ENCODE measurements around the gene SMARCC1.

The SMARCC1 gene

GRCh38 chr3:47705391-47705790 lies 76.3 kb downstream of the SMARCC1 start:
- no peak for DNase-seq

GRCh38 chr3:47704237-47704612 lies 77.5 kb downstream of the SMARCC1 start:
- DNase-seq = no peak

- DNase-seq = no peak
Observed at GRCh38 chr3:47701388-47701787, 80.3 kb downstream of the SMARCC1 start.

- no peak for DNase-seq
Observed at GRCh38 chr3:47692158-47692557, 89.5 kb downstream of the SMARCC1 start.

GRCh38 chr3:47688488-47688887 lies 93.2 kb downstream of the SMARCC1 start:
- DNase-seq = no peak

- no peak for DNase-seq
Observed at GRCh38 chr3:47685037-47685436, 96.7 kb downstream of the SMARCC1 start.

- peak in 1 of 58 donors; percentile 10 for DNase-seq
Observed at GRCh38 chr3:47681016-47681415, 100.7 kb downstream of the SMARCC1 start.

- peak in 1 of 58 donors; percentile 43 for DNase-seq
Observed at GRCh38 chr3:47678446-47679338, 103.0 kb downstream of the SMARCC1 start.

- DNase-seq = no peak
Observed at GRCh38 chr3:47669026-47669749, 112.5 kb downstream of the SMARCC1 start.

- no peak for DNase-seq
Observed at GRCh38 chr3:47666118-47666517, 115.6 kb downstream of the SMARCC1 start.

- no peak for DNase-seq
Observed at GRCh38 chr3:47664519-47664918, 117.2 kb downstream of the SMARCC1 start.

GRCh38 chr3:47663630-47664240 lies 118.0 kb downstream of the SMARCC1 start:
- DNase-seq = no peak

GRCh38 chr3:47661121-47661752 lies 120.5 kb downstream of the SMARCC1 start:
- DNase-seq = peak in 22 of 58 donors; percentile 2 to 47 (median 15)

- DNase-seq = no peak
Observed at GRCh38 chr3:47658444-47658843, 123.2 kb downstream of the SMARCC1 start.

GRCh38 chr3:47652142-47652541 lies 129.6 kb downstream of the SMARCC1 start:
- no peak for DNase-seq

- no peak for DNase-seq
Observed at GRCh38 chr3:47650294-47650693, 131.4 kb downstream of the SMARCC1 start.

GRCh38 chr3:47647550-47647949 lies 134.1 kb downstream of the SMARCC1 start:
- no peak for DNase-seq

GRCh38 chr3:47646362-47646761 lies 135.3 kb downstream of the SMARCC1 start:
- no peak for DNase-seq

GRCh38 chr3:47645551-47645950 lies 136.1 kb downstream of the SMARCC1 start:
- no peak for DNase-seq

- DNase-seq = no peak
Observed at GRCh38 chr3:47643092-47643491, 138.6 kb downstream of the SMARCC1 start.

- DNase-seq = no peak
Observed at GRCh38 chr3:47641739-47642138, 140.0 kb downstream of the SMARCC1 start.

GRCh38 chr3:47636921-47637320 lies 144.8 kb downstream of the SMARCC1 start:
- no peak for DNase-seq

Measured in anterior cingulate cortex (tissue), 58 donors.